NCI-H526 treated with DMSO at 0.1 percent for 48 hours (cell line): ENCODE data around the gene TSPAN3.

Experiments used
- DNase-seq: peaks from one replicate; lab custom pipeline; 2025; lab: John Stamatoyannopoulos, UW

TSPAN3 gene

DNA sequence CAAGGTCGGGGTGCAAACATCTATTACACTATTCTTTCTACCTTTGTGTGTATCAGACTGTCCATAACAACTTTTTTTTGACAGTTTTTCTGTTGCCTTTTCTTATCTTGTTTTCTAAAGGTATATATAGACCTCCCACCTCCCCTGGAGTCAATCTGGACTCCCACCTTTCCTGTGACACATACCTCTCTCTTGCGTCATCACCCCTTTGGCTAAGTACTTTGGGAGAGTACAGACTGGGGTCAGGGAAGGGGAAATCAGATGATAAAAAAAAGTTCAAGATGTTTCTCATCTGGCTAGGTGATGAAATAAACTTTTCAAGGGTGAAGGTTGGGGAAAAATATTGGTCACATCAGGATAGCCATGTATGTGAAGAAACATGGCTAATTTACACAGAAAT, 17.2 kb downstream of the TSPAN3 start:
- DNase-seq = no peak

DNA sequence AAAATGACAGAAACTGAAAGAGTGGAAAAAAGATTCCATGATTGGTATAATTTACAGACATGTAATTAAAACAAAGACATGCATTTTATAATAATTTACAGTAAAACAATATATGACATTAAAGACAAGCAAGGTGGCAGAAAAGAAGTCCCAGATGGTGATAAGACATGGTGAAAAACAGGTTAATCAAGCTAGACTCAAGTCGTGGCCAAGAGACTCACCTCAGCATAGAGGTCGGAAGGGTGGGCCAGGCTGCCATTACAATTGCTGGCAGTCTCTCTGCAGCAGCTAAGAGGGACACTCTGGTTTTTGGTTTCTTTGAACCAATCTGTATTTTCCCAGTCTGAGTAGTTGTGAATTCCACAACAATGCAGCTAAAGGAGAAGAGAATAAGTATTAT, 18.4 kb downstream of the TSPAN3 start:
- DNase-seq = no peak

DNA sequence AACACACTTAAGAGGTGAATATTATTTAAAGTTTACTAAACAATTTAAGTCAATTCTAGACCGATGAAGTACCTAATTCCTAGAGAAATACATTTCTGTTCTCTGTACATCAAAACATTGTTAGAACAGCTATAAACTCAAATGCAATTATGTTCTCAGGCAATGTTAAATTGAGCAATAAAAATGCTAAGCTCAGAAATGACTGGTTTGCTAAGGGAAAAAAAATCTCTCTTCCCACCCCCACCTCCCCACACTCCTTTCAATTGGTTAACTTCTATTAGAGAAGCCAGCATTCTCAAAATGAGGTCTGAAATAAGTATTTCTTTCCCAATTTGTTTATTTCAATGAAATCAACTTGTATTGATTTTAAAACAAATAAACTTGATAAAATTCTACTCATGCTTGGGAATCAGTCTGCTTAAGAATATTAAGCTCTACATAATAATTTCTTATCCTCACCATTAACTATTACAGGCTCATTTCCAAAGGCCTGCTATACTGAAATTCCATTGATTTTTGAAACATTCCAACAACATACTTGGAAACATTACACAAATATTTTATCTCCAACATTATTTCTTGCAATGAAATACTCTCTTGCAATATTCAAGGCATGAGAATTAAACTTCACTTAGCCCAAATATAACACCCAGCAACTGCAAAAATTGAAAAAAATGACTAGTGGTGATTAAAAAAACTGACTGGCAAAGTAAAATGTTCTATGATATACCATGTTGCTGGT, 22.6 kb downstream of the TSPAN3 start:
- no peak for DNase-seq

DNA sequence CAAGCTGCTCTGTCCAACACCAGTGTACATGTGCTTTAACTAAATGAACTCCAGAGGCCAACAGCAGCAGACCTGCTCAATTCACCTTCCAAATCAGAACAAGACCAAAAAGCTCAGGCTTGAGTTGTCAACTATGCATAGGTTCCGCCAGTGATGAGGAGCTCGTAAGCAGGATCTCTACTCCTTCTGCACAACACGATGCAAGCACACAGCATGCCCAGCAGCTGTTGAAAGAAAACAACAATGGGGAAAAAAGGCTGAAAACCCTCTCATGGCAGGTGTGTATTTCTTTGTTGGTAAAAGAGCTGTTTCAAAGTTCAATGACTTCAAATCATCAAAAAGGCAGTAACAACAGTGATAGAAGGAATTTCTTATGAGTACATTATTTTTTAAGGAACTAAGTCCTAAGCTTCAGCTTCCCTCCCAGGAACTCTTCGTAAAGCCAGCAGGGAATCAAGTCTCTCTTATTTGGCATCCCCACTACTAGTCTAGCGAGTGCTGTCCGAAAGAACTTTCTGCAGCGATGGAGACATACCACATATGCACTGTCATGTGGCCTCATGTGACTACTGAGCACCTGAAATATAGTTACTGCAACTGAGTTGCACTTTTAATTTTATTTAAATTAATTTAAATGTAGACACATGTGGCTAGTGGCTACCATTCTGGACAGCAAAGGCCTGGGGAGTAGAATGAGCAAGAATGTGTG, 24.1 kb downstream of the TSPAN3 start:
- no peak for DNase-seq

DNA sequence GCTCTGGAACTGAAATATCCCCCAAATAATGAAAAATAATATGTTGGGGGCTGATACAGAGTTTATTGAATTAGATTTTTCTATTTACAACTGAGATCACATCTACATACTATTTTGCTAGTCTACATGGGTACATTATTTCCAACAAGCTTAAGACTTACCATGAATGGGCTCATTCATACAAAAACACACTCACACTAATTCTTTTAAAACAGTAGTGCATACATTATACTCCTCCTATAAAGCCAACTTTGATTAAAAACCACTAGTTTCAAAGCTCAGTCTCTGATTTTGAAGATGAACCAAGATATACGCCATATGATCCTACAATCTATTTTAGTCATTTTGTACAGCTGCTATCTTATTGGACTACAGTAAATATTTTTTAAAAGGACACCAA, 24.9 kb downstream of the TSPAN3 start:
- DNase-seq = no peak

DNA sequence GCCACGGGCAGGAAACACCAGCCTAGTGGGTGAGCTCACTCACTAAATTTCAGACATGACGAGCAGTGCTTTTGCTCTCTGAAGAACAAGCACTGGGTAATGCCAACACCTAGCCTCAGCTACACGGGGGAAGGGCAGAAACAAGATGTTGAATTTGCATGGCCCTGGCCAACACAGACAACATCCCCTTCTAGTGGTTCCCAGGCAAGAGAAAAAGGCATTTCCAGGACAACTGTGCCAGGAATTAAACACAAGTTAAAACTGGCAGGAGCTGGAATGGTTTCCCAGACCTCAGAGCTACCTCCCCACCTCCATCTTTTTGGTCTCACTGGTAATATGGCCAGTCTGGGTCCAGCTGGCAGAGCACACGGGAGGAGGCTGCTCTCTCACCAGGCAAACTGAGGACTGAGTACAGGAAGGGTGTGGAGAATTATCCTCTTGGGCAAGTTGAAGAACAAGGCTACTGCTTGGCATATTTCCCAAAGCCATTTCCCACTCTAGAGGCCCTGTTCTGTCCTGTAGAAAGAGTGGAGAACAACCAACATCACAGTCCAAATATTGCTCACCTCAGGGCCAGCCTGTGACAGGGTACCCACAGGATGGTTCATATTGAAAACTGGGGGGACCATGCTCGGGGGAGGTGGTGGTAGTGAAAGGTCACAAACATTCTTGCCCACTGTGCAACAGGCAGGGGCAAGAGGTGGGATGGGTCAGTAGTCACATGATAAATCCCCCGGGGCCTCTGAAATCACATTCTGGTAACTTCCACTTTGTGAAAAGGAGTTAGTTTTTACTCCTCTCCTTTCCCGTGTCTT, 26.5 kb downstream of the TSPAN3 start:
- DNase-seq = no peak

DNA sequence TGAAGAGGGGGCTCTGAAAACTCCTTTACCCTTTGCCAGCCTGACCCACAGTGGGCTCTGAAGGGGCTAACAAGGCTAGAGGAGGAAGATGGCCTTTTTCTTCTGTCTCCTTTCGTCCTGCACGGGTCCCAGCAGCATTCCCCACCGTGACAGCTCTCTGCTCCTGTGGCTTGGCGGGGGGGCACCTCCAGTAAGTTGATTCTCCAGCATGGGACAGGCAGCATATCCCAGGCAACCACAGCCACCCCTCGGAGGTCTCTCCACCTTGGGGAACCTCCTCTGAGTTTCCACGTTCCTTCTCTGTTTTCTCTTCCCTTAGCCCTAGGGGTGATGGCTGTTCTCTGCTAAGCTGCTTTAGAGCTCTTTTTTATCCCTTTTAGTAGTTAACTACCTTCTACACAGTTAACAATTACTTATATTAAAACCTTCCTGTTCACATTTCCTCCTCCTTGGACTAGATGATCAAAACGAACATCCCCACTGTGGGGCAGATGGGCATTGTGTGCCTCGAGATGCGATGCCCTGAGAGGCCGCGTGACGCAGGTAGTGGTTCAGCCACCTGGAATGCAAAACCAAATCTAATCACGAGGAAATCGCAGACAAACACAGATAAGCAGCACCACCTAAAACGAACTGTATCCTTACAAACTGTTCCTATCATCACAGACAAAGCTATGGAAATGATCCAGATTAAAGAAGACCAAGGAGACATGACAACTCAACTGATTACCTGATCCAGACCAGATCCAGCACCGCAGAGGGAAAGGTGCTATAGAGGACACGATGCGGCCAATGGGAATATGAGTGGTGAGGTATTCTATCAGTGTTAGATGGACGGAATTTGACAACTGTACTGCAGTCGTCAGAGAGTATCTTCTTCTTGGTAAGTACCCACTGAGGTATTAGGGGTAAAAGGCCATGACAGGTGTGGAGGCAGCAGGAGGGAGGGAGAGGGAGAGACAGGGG, 27.7 kb downstream of the TSPAN3 start:
- no peak for DNase-seq

DNA sequence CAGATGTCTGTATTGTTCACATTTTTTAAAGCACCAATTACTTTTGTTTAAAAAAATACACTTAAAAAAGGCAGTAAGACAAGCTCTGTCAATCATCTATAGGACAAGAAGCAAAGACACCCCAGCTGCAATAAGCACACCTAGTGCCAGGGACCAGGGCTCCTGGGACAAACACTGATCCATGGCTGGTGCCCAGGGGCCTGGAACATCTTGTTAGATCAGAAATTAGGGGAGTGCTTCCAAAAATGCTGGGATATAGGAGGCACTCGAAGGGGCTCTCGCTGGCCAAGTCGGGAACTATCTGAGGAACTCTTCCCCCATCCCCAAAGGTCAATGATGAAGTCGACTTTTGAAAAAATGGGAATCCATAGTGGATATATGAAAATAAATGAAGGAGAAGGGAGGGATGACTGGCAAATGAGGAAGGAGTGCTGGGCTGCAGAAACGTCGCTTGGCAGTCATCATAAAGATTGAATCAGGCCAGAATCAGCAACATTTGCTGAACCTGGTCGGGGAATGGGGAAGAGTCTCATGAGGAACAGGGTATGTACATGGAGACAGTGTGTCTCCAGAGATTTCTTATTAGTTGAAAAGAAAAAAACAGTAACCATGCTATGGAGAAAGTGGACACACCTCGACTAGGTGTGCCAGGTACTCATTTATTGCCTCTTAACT, 28.5 kb downstream of the TSPAN3 start:
- no peak for DNase-seq

DNA sequence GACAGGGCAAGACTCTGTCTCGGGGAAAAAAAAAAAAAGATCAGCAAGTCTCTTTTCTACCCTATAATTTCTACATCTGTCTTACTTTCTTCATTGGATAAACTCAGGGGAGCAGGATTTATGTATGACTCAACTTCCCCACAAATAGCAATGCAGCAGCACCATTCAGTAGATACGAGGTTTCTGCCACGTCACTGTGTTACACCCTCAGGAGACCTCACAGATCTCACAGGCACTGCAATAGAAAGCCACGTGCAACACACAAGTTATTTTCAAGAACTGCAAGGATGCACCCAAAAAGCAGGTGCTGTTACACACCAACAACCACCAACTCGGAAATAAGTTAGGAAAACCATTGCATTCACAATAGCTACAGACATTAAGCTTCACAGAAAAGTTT, 30.2 kb downstream of the TSPAN3 start:
- no peak for DNase-seq

DNA sequence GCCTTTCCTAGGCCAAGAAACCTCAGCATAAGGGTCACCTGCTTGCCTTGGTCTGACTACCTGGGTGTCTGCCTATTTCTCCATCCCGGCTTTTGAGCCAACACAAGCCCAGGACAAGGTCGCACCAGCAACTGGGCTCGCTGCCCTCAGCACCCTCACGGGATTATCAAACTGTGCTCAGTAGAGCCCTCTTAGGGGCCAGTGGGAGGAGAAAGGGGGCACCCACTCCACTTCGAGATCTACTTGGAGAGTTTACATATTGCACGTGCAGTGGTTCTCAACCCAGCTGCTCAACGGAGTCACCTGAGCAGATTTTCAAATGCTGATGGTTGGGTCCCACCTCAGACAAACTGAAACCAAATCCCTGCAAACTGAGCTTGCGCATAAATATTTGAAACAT, 31.1 kb downstream of the TSPAN3 start:
- no peak for DNase-seq

DNA sequence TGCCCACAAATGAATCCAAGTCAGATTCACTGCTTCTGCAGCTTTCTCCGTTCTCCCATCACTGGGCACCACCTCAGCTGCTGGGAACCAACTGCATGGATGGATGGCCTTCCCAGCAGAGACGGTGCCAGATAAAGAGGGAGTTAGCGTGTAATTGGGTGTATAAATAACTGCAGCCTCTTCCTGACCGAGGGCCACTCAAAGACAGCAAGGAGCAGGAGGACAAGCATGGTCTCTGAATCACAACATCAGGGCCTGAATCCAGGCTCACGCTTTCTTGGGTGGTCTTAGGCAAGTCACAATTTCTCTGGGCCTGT, 31.7 kb downstream of the TSPAN3 start:
- DNase-seq = no peak

DNA sequence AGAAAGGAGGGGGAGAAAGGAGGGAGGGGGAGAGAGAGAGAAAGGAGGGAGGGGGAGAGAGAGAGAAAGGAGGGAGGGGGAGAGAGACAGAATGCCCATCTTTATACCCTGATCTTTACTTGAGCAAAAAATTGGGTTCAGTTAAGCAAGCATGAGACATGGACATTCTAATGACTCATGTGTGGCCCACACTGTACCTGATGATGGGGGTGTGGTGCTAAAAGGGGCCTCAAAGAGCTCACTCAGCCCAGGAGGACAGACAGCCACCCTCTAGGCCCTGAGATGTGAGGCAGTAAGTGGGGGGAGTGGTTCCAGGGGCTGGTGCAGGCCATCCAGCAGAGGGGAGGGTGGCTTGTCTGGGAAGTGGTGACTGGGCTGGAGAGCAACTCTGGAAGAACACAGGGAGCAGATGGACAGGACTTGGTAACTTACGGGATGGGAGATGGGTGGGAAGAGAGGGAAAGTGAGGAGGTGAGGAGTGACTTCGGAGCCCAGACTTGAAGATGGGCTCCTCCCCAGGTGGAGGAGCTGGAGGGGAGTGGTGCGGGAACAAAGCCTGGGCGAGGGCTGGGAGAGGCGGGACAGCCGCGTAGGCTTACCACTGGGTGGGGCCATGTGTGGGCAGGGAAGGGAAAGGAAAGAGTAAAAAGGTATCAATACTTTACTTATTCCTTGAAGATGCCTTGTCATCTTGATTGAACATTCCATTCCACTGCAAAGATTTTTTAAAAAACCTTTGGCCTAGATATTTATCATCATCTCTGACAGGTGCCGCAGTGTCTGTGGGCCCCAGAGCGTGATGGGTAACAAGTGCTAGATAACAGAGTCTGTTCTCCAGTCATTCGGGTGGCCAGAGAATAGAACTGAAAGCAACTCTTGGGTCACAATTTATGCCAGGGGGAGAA, 32.3 kb downstream of the TSPAN3 start:
- DNase-seq = no peak

DNA sequence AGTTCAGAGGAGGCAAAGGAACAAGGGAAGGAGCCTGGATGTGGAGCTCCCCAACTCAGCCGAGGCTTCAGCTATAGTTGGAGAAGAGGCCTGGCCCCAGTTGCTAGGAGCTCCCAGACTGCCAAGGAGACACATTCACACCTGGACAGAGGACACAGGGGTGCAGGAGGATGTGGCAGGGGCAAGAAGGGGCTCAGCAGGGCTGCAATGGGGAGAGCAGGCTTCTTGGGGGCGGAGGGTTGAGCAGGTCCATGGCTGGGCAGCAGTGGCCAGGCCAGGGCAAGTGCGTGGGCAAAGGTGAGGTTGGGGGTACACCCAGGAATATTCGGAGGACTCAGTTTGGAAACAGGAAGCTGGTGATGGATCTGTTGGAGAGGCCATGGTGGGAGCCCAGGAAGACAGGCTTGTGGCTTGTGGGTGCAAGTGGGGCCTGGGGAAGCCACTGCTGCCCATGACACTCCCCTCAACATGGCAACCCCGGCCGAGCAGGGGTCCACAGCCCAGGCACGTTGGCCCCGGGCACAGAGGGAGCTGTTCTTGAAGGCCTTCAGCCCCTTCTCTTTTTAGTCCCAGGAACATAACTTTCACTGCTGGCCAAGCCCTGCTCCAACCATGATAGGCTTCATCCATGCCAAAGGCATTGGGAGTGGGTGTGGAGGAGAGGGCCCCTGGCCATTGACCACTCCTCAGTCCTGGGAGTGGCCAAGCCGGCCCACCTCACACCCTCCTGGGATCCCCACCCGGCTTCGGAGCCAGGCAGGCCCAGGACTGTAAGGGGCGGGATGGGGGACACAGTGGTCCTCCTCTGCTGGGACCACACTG, 33.3 kb downstream of the TSPAN3 start:
- DNase-seq = no peak

DNA sequence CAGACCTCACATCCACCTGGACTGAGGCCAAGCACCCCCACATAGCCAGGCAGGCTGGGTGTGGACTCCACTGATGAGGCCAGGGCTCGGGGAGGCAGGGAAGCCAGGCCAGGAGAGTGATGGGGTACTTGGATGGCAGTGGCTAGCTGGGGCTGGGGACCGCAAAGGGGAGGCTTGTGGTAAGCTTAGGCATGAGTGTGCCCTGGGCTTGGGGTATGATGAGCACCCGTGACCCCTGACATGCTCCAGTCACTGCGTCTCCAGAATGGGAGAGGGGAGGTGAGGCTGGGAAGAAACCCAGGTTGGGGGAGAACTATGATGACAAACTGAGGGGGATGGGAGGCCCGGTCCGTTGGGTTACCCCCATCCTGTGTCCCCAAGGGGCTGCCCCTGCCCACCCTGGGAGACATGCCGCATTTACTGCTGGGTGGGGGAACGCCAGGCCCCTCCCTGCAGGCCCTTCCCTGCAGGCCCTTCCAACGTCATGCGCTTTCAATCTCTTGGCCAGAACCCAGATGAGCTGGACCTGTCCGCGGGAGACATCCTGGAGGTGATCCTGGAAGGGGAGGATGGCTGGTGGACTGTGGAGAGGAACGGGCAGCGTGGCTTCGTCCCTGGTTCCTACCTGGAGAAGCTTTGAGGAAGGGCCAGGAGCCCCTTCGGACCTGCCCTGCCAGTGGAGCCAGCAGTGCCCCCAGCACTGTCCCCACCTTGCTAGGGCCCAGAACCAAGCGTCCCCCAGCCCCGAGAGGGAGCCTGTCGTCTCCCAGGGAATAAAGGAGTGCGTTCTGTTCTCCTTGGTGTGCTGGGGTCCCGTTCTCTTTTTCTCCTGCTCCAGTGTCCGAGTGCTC, 34.1 kb downstream of the TSPAN3 start:
- no peak for DNase-seq

DNA sequence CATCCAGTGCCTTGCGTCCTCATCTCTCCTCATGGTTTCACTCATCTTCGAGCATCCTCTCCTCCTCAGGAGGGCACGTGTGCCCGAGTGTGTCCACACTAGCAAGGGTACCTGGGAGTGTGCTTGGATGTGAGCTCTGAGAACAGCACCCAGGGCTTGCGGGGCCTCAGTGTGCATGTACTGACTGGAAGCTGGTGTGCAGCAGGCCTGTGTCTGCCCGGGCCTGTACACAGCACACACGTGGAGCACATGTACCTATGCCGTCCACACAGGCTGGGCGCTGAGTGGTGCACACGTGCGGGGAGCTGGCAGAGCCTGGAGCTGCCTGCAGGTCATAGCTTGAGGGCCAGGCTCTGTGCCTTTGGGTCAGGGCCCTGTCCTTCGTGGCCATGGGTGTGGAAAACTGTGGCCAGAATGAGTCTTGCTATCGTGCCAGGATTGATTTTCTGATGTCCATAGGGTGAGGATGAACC, 34.9 kb downstream of the TSPAN3 start:
- no peak for DNase-seq

DNA sequence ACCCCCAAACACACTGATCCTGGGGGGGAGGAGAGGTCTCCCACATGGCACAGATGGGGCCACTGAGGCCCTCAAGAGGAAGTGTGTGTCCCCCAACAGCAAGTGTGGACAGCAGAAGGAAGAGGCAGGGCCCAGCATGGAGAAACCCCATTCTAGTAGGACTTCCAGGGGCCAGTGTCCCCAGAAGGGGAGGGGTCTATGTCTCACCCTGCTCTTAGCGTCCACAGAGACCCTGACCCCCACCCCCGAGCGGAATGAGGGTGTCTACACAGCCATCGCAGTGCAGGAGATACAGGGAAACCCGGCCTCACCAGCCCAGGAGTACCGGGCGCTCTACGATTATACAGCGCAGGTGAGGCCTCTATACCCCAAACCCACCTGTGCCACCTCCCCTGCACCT, 35.3 kb downstream of the TSPAN3 start:
- DNase-seq = no peak

DNA sequence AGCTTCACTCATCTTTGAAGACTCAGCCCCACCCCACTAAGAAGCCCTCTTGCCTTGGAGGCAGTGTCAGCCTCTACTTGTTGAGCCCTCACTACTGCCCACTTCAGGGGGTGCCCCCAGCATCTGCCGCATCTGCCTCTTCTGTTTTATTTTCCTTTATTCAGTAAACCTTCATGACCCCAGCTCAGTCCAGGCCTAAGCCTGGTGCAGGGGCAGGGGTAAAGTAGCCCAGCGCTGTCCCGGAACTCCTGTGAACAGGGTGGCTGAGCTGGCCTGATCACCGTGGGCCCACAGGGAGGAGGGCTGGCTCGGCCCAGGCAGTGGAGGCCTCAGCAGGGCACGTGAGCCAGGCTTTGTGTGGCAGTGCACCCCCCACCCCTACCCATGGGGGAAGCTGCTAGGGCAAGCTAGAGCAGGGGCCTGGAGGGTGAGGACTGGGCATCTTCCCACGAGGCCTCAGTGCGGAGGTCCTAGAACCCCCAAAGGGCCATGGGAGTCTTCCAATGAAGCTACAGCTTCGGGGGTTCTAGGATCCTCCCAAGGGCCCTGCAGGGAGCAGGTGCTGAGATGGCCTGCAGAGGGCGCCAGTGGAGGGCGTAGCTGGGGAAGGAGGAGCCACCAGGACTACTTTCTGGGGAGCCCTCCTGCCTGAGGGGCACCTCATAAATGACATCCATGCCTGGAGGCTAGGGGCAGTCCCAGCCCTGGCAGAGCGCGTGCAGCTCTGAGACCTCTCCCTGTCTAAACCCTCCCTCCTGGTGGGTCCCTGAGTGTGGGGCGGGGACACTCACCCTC, 36.0 kb downstream of the TSPAN3 start:
- DNase-seq = no peak
